Spleen (tissue), 7 donors: ENCODE results near the gene COBLL1.

Experiments
- POLR2A ChIP-seq, 3 donors: fragments of 450-650 bp; IDR thresholded peaks; one replicate each; pipeline ENCODE4 v1.5.1; 2017; ENCODE audit warnings: antibody characterized with exemption in 3 of 3, mild to moderate bottlenecking in 1 of 3
- TF ChIP-seq, protein P1 (sequence below), 11 experiments: fragments of 200-600 bp in 7 of 11; fragments of 450-650 bp in 4 of 11; sonication (generic) in 4 of 11; IDR thresholded peaks in 8 of 11; conservative IDR thresholded peaks in 3 of 11; 1 replicate in 7 of 11; 2 replicates in 4 of 11; pipeline versions ENCODE4 v1.4.0 to v1.8.0; 2016 to 2021; ENCODE audit warnings: antibody characterized with exemption in 11 of 11, inconsistent platforms in 4 of 11, mild to moderate bottlenecking in 1 of 11
- donor health status: DM: no; HTN: no; CAD: no; lungs with moderate emphysema.
- donor health status: DM: no; HTN: no; CAD: no.
- donor health status: DM: no; HTN: no; CAD: no.

DNA sequence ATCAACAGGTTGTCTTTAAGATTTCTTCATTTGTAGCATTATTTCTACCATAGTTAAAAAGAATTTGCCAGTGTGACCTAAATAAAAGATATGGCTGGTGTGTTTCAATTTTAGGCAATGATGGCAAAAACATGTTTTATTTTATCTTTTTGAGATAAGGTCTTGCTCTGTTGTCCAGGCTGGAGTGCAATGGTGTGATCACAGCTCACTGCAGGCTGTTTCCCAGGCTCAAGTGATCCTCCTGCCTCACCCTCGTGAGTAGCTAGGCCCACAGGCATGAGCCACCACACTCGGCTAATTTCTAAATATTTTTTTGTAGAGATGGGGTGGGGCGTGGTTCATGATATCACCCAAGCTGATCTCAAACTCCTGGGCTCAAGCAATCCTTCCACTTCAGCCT, 47.0 kb upstream of the COBLL1 start:
- TF ChIP-seq POLR2A (IDR thresholded peaks at IDR 0.05) = no peak
- TF ChIP-seq, protein P1, sequence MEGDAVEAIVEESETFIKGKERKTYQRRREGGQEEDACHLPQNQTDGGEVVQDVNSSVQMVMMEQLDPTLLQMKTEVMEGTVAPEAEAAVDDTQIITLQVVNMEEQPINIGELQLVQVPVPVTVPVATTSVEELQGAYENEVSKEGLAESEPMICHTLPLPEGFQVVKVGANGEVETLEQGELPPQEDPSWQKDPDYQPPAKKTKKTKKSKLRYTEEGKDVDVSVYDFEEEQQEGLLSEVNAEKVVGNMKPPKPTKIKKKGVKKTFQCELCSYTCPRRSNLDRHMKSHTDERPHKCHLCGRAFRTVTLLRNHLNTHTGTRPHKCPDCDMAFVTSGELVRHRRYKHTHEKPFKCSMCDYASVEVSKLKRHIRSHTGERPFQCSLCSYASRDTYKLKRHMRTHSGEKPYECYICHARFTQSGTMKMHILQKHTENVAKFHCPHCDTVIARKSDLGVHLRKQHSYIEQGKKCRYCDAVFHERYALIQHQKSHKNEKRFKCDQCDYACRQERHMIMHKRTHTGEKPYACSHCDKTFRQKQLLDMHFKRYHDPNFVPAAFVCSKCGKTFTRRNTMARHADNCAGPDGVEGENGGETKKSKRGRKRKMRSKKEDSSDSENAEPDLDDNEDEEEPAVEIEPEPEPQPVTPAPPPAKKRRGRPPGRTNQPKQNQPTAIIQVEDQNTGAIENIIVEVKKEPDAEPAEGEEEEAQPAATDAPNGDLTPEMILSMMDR (IDR thresholded peaks at IDR 0.05 in 8 of 11, conservative IDR thresholded peaks at IDR 0.05 in 3 of 11) = no peak
